GM18526 (cell line): Measurements from ENCODE around the gene SPATS1.

ENCODE experiments used
- POLR2A ChIP-seq: IDR thresholded peaks from 3 replicates; pipeline ENCODE4 v1.6.1; 2011; ENCODE audit not compliant: insufficient read length; ENCODE audit errors: extremely low read depth

Gene SPATS1

GRCh38 chr6:44342489-44342888 lies at the start of gene SPATS1:
TSS of gene SPATS1 (plus strand) at chr6:44342650. CDS start at chr6:44343096, 446 bp downstream.
- TF ChIP-seq POLR2A = no peak

GRCh38 chr6:44292661-44293365 lies 49.6 kb upstream of the SPATS1 start:
- TF ChIP-seq POLR2A = no peak

- TF ChIP-seq POLR2A = no peak
Observed at GRCh38 chr6:44294832-44295791, 47.3 kb upstream of the SPATS1 start.

DNA sequence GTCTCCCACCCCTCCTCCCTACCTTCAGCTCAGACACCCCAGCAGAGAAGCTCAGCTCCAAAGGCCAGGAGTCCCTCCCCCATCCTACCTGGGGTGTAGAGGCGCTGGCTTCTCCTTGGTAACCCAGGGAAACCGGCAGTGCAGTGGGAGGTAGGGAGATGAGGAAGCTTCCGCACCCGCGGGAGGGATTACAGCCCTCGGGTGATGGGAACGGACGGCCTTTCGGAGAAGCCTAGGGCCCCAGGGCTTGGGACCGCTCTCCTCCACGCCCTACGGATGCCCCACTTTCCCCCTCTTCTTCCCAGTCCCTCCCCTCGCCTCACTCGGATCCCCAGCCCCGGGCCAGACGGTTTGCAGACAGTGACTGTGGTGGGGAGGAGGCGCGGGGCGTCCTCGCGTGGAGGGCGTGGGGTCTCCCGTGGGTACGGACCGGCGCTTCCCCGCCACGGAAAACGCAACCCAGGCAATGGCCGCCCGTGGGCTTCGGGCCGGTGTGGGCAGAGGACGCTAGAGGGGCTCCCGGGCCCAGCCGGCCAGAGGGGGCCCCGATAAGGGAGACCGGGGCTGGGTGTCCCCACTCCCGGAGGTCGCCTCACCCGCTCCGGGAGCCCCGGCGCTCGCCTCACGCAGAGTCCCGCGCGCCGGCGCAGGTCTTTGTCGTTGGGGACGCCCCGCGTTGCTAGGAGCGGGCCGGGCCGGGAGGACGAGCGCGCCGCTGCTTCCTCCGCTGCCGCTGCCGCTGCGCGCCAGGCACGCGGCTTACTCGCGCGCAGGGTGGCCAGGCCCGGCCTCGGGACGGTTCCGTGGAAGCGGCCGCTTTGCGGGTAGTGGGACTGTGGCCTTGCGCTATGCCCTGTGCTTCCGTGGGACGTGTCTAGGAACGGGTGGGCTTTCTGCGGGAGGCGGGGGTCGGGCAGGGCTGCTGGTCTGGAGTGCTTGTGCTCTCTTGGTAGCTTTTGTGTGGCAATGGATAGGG lies 45.1 kb upstream of the SPATS1 start:
- no peak for TF ChIP-seq POLR2A

DNA sequence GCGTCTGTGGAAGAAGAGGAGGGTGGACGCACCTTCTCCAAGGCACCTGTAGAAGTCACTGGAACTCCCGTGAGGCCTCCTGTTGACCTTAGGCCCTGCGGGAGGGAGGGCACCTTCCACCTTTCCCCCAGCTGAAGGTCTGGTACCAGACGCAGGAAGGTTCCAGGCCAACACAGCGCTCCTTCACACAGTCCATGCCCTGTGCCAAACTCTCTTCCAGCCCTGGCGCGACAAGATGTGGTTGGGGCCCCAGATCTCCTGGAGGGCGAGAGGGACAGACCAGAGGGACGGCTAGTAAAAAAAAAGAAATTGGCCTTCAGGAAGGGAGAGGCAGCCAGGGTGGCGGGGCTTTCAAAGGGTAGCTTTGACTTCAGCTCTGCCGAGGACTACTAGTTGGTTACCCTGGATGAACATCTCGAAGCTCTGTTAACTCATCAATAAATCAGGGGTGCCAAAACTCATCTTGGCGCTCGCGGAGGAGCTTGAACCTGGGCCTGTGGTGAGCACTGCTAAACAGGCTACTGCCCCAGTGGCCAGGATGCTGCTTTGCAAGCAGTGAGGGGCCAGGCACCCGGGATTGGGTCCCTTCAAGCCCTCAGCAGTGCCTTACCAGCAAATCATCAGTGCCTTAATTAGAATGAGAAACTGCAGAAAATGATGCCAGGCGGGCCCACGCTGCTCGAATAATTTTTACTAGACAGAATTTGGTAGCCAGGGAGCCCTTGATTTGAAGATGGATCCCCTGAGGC lies 44.2 kb upstream of the SPATS1 start:
- TF ChIP-seq POLR2A = no peak

- TF ChIP-seq POLR2A = no peak
Observed at GRCh38 chr6:44298864-44299263, 43.6 kb upstream of the SPATS1 start.

DNA sequence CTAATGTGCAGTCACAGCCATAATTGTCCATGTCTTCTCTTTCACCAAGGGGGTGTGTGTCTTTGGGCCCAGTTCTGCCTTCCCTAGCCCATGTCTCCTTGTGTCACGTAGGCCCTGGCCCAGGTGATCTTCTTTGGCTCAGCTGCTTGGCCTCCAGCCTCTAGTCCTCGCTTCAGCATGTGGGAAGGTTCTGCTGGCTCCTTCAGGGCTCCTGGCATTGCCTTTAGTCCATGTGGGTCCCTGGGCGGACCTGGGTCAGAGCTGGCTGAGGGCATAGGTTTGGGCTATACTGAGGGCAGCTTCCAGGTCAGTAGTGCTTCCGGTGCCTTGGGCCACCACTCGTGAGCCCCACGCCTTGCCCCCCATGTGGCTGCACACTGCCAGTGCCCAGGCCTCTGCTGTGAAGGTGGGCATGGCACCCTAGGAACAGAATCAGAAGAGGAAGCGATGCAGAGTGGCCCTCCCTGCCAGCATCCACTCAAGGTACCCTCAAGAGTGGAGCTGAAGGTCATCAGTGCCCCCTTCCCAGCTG lies 42.1 kb upstream of the SPATS1 start:
- no peak for TF ChIP-seq POLR2A

GRCh38 chr6:44301106-44301505 lies 41.3 kb upstream of the SPATS1 start:
- TF ChIP-seq POLR2A = no peak

GRCh38 chr6:44301782-44302564 lies 40.5 kb upstream of the SPATS1 start:
- no peak for TF ChIP-seq POLR2A

DNA sequence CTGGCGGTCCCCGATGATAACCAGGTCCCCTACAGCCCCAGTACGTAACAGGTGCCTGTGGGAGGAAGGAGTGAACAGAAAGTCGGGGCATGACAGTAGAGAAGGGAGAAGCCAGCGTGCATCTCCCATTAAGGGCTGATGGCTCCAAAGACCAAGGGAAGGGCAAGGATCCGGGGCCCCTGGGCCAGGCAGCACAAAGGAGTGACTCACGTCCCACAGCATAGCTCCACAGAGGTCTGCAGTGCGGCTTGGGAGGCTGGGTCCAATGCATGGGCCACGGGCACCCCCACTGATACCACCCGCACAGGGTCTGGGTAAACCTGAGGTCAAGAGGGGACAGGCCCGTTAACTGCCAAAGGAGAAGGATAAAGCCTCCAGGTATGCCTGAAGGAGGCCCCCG lies 39.6 kb upstream of the SPATS1 start:
- TF ChIP-seq POLR2A = no peak

DNA sequence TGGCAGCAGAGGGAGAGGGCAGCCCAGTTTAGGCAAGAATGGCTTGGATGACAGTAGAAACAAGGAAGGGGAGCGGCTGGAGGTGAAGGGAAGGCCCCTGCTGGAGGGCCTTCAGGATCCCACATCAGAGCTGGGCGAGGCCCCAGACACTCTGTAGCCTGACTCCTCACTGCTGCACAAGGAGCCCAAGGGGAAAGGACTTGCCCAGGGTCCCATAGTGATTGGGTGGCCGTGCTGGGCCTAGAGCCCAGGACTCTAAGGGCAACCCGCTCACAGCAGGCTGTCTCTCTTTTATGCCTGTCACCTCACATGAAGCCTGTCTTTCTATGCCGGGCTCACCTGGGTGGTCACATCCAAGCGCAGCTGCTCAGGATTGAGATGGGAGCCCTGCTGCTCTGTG lies 38.6 kb upstream of the SPATS1 start:
- no peak for TF ChIP-seq POLR2A

GRCh38 chr6:44304282-44305199 lies 37.9 kb upstream of the SPATS1 start:
- no peak for TF ChIP-seq POLR2A
